ENCODE results near the gene RPGRIP1. TPM values are rescaled to one million over a fixed set of nuclear protein-coding genes. Genes with fewer than 3 reads are reported as not detected.

Gene RPGRIP1
- total and polyA plus RNA-seq, 2 donors (not counting 1 experiment from before 2014, with no cell fraction given) = 0.22 to 0.86 TPM

DNA sequence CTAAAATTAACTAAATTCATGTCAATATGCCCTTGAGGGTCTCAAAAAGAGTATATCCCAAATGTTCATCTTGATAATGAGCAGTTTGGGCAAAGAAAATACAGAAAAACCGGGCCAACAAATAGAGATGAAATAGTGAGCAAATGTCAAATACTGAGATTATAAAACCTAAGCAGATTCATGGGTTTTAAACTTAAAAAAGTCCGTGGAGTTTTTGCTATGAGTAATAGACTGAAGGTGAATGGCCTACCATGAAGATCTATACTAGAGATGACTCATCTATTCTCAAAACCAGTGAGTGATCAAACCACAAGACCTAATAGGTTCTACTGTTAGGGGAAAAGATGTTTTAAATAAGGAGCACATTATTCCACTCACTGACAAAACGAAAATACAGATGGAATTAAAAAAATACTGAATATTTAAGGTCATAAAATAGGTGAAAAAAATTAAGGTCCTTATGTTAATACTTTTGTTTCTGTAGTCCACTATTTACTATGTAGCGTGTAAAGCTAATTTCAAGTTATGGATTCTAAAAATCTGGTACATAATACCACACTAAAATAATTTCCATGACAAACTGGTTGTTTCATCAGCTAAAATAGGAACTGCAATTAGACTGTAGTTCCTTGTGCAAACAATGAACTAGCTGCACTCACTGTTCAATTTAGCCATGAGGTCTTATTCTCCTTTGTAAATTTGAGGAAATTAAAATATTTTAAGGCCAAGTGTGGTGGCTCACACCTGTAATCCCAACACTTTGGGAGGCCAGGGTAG, 15.7 kb upstream of the RPGRIP1 start:
- WGBS (ENCODE audit: insufficient coverage) = 60% methylated on average over 1 of the region's 4 CpGs

More for the DNA sequence above, 15.7 kb upstream of the RPGRIP1 start:
- peaks cover 71% of the 10 kb centered on the region for H3K4me1 Mint-ChIP-seq
- intact Hi-C loops (cut with micrococcal nuclease) = loop anchor here (5.0 to 10.0 kb wide), 2 partner anchors 37 to 1831 kb away; partner anchors contain the start of genes ACIN1 and C14orf119
- Histone ChIP-seq H3K27ac (ENCODE audit: low read length in 2 of 2) (peak overlapping the region in 1 of 2 donors; percentile 35), H3K9ac (ENCODE audit: low read length) (no peak overlapping the region), H3K4me3 (ENCODE audit: control extremely low read depth in 1 of 5, extremely low read depth in 1 of 5, insufficient read depth in 1 of 5, low read depth in 2 of 5, low read length in 4 of 5) (no peak overlapping the region), H3K27me3 (replicated peaks in 1 of 4; ENCODE audit: control extremely low read depth in 1 of 4, control insufficient read depth in 3 of 4, insufficient read depth in 4 of 4, low read length in 3 of 4) (no peaks in the 10 kb centered on the region), H3K4me2 (replicated peaks; ENCODE audit: low read depth, low read length, poor library complexity, severe bottlenecking) (peak overlapping the region; percentile 76), H4K20me1 (ENCODE audit: control insufficient read depth, insufficient read depth, low read length, poor library complexity, severe bottlenecking) (peaks cover 83% of the 10 kb centered on the region), H3K36me3 (replicated peaks in 1 of 2; ENCODE audit: control extremely low read depth in 1 of 2, control insufficient read depth in 1 of 2, extremely low read depth in 1 of 2, insufficient read depth in 2 of 2, low read length in 1 of 2) (peaks cover 18 to 66% of the 10 kb centered on the region in 2 experiments), H2AFZ (ENCODE audit: insufficient read depth, low read depth, low read length, poor library complexity, severe bottlenecking) (no peak overlapping the region), H3K4me1 (ENCODE audit: control insufficient read depth in 2 of 2, insufficient read depth in 2 of 2, low read length in 2 of 2) (peaks cover 55 to 59% of the 10 kb centered on the region in 2 donors), H3K79me2 (ENCODE audit: control insufficient read depth, insufficient read depth, low read length) (peaks cover 99% of the 10 kb centered on the region), H3K9me3 (ENCODE audit: control extremely low read depth in 1 of 3, control insufficient read depth in 2 of 3, insufficient read depth in 1 of 3, low read length in 2 of 3) (no peaks in the 10 kb centered on the region)
- TF ChIP-seq, protein P1, sequence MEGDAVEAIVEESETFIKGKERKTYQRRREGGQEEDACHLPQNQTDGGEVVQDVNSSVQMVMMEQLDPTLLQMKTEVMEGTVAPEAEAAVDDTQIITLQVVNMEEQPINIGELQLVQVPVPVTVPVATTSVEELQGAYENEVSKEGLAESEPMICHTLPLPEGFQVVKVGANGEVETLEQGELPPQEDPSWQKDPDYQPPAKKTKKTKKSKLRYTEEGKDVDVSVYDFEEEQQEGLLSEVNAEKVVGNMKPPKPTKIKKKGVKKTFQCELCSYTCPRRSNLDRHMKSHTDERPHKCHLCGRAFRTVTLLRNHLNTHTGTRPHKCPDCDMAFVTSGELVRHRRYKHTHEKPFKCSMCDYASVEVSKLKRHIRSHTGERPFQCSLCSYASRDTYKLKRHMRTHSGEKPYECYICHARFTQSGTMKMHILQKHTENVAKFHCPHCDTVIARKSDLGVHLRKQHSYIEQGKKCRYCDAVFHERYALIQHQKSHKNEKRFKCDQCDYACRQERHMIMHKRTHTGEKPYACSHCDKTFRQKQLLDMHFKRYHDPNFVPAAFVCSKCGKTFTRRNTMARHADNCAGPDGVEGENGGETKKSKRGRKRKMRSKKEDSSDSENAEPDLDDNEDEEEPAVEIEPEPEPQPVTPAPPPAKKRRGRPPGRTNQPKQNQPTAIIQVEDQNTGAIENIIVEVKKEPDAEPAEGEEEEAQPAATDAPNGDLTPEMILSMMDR (IDR thresholded peaks at IDR 0.05) = no peak
- TF ChIP-seq EZH2 (IDR thresholded peaks at IDR 0.05; ENCODE audit: borderline replicate concordance, insufficient read depth, low read depth, low read length, poor library complexity, severe bottlenecking) = no peak
- H3K4me3 Mint-ChIP-seq = peak overlapping the region; percentile 60
- ATAC-seq (ENCODE audit: low read depth) = peak; percentile 47
- H3K27me3 Mint-ChIP-seq = no peaks in the 10 kb centered on the region
- no peaks in the 10 kb centered on the region for H3K9me3 Mint-ChIP-seq (ENCODE audit: insufficient read depth)
- peak; percentile 18 for DNase-seq
- H3K27ac Mint-ChIP-seq = peak overlapping the region; percentile 41
- ChIA-PET POLR2A (interaction anchor here (0.5 to 1.6 kb wide), 3 partner anchors 18 to 121 kb away, joined by 3 to 5 read pairs (median 4); partner anchors contain the start of gene SUPT16H), CTCF (interaction anchor here (1.2 to 1.8 kb wide), 2 partner anchors 18 to 24 kb away, joined by 3 to 5 read pairs; no protein-coding TSS in a partner anchor)
